ENCODE measurements around the gene KRT16. TPM values are rescaled to one million over a fixed set of nuclear protein-coding genes. Genes with fewer than 3 reads are reported as not detected.
"Not testable (repeated sequence)": the region's sequence is repeated elsewhere in the genome, so short reads cannot be mapped to it uniquely, and the experiment has no call there.

KRT16 gene
- total RNA-seq, 1 donor from 2014 or later: 52.3 TPM

GRCh38 chr17:41647940-41648410 is 35.4 kb upstream of the KRT16 start:
- DNase-seq: peak; percentile 92

DNA sequence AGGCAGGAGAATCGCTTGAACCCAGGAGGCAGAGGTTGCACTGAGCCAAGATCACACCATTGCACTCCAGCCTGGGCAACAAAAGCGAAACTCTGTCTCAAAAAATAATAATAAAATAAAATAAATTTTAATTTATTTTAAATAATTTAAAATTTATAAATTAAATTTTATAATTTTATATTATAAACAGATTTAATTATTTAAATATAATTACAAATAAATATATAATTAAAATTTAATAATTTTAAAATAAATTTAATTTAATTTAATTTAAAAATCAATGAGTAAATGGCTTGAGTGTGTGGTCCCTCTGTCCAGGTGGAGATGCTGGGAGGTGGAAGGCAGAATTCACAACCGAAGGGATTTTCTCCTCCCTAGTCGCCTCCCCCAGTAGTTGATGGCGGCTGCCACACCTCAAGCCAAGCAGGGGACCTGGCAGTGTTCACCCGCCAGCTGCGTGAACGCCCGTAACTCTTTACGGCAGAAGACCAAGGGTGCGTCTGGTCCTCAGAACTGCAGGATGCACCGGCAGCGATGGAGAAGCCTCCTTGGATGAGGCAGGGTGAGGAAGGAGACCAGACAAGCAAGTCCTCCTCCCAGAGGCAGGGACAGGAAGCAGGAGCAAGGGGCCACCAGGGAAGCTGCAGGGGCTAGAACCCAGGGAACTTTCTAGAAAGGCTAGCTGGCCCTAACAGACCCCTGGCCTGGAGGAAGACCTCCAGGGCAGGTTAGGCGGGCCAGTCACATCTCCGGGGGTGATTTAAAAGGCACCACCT is 34.7 kb upstream of the KRT16 start:
- no peak for DNase-seq

DNA sequence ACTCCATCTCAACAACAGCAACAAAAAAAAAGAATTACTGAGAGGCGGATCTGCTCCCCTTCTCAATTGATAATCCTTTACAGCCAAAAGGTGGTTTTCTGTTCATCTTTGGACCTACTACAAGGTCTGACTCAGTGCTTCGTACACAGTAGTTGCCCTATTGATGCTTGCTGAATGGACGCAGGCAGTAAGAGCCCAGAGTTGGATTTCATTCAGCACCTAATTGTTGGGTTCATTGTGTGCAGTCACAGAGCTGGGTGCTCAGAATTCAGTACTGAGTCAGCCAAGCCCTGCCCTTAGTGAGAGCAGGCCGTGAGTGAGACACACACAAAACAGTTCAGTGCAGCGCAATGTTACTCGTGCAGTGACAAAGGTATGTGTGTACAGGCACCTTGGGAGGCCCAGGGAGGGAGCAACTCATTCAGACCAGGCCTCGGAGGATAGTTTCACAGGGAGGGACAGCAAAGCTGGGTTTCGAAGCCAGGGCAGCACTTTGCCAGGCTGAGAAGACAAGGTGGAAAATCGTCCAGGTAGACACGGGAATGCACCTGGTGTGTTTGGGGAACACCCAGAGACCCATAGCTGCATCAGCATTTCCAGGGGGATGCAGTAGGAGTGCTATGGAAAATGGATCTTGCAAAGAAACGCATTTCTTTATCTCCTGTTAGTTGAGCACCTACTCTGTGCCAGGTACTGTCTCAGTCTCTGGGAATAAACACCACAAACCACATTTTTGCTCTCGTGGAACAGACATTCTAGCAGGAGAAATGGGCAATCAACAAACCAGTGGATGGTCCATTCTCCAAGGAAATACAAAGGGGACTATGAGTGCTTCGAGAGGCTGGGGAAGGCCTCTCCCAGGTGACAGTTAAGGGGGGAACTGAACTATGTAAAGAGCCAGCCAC is 29.9 kb upstream of the KRT16 start:
- no peak for DNase-seq

DNA sequence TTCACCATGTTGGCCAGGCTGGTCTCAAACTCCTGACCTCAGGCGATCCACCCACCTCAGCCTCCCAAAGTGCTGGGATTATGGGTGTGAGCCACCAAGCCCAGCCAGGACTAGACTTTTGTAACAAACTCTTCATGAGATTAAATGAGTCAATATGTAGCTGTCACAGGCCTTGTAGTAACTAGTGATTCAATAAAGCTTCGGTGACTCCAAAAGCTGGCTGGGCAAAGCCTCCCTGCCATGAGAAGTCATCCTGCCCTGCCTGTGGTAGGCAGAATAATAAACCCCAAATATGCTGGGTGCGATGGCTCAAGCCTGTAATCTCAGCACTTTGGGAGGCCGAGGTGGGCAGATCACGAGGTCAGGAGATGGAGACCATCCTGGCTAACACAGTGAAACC is 28.0 kb upstream of the KRT16 start:
- not testable (repeated sequence) for DNase-seq

DNA sequence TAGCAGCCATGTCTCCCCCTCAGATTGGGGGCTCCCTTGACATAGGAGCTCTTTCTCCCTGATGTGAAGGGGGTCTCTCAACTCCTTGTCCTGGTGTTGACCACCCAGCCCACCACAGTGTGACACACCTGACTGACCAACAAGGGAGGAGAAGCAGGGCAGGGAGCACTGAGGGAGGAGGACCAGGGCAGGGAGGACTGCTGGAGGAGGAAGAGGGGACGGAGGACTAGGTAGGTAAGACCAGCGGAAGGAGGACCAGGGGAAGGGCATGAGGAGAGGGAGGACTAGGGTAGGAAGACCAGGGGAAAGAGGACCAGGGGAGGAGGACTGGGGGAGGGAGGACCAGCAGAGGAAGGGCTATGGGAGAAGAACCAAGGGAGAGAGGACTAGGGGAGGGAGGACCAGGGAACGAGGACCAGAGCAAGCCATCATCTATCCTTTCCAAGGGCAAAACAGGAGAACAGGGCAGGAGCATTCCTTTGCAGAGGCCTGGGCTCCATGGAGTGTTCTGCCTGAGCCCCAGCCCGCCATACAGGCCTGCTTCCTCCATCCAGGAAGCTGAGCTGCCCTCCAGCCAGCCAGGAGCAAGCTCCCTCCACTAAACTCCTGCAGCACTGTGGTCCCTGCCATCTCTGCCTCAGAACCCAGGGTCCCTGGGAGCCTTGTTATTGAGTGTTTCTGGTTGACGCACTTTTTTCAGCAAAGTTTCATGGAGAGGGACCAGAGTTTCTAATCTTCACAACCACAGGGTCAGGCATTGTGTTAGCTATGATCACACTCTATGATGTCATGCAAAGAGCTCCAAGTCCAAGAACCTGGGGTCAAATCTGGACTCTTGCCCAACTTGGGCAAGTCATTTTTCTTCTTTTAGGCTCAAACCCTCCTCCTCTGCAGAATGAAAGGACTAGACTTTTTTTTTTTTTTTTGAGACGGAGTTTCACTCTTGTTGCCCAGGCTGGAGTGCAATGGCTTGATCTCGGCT is 27.2 kb upstream of the KRT16 start:
- DNase-seq: no peak

- no peak for DNase-seq
These were observed 26.4 kb upstream of the KRT16 start for GRCh38 chr17:41638941-41639340.

DNA sequence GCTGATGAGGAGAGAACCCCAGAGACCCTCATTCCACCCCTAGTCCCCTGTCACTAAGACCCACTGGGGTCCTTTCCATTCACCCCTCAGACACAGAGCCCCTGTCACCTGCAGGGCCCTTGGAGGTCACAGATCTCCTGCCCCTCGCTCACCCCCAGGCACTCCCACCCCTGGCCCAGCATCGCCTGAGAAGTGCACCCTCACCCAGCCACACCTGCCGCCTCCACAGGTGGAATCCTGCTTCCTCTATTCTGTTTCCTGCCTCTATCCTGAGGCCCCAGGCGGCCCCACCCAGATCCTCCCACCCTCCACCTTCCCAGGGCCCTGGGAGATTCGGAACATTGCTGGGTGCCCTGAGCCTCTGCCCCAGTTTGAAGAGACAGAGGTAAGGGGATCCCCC is 25.6 kb upstream of the KRT16 start:
- DNase-seq: no peak

- DNase-seq: no peak
These were observed 24.1 kb upstream of the KRT16 start for GRCh38 chr17:41636652-41637051.

GRCh38 chr17:41635121-41636097 is 22.8 kb upstream of the KRT16 start:
- DNase-seq: peak; percentile 93

GRCh38 chr17:41634639-41635038 is 22.1 kb upstream of the KRT16 start:
- no peak for DNase-seq

DNA sequence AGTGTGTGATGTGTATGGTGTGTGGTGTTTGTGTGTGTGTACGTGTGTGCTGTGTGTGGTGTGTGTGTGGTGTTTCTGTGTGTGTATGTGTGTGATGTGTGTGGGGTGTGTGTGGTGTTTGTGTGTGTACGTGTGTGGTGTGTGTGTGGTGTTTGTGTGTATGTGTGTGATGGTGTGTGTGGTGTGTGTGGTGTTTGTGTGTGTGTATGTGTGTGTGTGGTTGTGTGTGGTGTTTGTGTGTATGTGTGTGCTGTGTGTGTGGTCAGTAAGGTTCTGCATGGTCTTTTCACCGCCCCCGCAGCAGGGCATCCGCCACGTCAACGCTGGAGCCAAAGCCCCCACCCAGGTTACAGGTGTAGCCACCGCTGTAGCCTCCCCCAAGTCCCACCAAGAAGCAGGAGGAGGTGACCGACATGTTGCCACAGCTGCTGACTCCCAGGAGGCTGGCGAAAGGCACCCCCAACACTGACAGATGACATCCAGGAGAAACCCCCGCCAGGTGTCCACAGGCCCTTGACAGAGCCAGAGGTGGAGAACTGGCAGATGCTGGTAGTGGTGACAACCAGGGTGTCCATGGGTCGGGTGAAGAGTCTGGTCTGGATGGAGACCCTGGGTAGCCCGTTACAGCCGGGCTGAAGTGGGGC is 21.1 kb upstream of the KRT16 start:
- no peak for DNase-seq

- DNase-seq: no peak
These were observed 20.0 kb upstream of the KRT16 start for GRCh38 chr17:41632482-41633105.

GRCh38 chr17:41631898-41632285 is 19.3 kb upstream of the KRT16 start:
- DNase-seq: no peak

- no peak for DNase-seq
These were observed 18.7 kb upstream of the KRT16 start for GRCh38 chr17:41631025-41631897.

GRCh38 chr17:41629826-41630670 is 17.5 kb upstream of the KRT16 start:
- no peak for DNase-seq

DNA sequence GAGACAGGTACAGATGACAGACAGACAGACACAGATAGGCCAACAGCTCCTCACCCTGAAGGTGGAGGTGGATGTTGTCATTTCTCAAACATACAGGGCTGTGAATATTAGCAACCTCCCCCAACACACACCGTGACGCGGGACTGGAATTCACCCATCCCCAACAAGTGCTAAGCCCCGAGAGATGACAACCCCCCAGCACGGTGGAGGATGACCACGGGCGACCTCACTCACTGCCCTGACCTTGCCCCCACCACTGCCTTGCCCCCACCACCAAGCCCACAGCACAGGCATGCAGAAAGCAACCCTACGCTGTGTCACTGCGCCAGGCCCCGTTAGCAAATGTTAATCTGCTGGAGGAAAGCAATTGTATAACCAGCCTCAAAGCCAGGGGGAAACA is 16.7 kb upstream of the KRT16 start:
- DNase-seq: no peak

GRCh38 chr17:41628621-41629255 is 16.2 kb upstream of the KRT16 start:
- DNase-seq: peak; percentile 77
